Measurements from ENCODE around the gene CACUL1.

The CACUL1 gene

DNA sequence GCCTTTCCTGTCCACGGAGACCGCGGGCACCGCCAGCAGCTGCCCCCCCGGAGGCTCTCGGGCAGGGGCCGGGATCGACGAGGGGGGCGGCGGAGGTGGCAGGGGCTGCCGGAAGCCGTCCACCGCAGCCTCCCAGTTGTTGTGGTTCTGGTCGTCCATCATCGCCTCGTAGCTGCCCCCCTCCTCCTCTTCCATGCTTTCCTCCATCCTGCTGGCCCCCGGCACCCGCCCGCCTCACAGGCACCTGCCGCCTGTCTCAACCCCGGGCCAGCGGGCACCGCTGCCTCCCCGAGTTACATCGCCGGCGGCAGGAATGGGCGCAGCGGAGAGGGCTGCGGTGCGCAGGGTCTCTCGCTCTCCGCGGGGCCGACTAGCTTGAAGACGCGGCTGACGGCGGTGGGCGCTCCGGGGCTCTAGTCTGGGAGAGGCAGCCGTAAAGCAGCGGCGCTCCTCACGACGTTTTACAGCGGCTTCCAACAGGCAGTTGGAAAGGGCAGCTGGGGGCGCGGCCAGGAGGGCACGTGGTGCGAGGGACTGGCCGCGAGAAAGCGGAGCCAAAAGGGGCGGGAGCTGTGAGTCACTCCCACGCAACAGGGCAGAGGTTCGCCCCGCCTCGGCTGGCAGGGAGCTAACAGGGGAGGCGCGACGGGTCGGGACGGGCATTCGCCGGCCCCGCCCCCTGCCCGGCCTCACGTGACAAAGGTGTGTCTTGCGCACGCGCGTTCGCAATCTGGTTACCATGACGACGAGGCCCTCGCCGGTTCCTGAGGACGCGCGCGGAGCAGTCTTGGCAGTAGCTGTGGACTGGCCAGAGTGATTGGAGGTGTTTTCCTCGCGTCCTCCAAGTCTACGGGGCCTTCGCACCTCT is at the start of gene CACUL1:
Gene CACUL1 (minus strand): TSS at position 415 of the 868 bp plus-strand sequence. CDS start 208 bp downstream, at position 207.
- TF ChIP-seq, protein P1, sequence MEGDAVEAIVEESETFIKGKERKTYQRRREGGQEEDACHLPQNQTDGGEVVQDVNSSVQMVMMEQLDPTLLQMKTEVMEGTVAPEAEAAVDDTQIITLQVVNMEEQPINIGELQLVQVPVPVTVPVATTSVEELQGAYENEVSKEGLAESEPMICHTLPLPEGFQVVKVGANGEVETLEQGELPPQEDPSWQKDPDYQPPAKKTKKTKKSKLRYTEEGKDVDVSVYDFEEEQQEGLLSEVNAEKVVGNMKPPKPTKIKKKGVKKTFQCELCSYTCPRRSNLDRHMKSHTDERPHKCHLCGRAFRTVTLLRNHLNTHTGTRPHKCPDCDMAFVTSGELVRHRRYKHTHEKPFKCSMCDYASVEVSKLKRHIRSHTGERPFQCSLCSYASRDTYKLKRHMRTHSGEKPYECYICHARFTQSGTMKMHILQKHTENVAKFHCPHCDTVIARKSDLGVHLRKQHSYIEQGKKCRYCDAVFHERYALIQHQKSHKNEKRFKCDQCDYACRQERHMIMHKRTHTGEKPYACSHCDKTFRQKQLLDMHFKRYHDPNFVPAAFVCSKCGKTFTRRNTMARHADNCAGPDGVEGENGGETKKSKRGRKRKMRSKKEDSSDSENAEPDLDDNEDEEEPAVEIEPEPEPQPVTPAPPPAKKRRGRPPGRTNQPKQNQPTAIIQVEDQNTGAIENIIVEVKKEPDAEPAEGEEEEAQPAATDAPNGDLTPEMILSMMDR (IDR thresholded peaks at IDR 0.05), result no peak

DNA sequence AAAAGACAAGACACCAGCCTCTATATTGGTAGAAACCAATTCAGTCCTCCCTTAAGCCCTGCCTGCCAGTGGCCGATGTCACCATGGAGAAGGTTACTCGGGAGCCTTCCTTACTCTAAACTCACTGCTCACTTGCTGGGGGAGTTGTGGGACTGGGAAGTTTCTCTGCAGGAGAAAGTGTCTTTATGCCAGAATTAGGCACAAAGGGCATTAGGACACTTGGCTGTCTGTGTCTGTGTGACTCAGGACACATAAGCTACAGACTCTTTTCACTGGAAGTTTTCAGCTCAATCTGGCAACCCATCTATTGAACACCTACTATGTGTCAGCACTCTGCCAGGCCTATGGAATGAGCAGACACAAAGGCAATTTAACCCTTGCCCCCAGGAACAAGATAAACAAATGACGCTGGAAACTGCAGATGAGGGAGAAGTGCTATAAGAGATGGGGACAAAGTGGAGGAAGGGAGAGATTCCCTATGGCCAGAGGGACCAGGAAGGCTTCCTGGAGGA is 49.5 kb upstream of the CACUL1 start:
- TF ChIP-seq, protein P1 (IDR thresholded peaks at IDR 0.05), result no peak

DNA sequence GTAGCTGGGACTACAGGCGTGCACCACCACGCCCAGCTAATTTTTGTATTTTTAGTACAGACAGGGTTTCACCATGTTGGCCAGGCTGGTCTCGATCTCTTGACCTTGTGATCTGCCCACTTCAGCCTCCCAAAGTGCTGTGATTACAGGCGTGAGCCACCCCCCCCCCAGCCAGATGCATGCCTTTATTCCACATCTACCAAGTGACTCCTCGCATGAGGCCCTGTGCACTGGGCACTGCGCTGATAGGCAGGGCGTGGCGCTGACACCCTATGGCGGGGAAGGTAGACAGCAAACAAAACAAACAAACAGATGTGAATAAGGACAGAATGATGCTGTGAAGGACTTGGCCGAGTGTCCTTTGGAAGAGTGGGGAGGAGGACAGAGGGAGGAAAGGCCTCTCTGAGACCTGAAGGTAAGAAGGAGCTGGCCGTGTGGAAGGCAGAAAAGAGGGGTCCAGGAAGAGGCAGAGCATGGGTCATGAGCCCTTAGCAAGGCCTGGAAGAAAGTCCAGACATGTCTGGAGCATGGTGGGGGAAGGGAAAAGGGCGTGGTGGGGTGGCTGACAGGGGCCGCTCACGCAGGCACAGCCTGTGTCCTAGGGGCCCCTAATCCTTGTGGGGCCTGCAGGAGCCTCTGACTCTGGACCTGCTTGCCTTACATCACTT is 47.5 kb upstream of the CACUL1 start:
- TF ChIP-seq, protein P1 (IDR thresholded peaks at IDR 0.05), result no peak

DNA sequence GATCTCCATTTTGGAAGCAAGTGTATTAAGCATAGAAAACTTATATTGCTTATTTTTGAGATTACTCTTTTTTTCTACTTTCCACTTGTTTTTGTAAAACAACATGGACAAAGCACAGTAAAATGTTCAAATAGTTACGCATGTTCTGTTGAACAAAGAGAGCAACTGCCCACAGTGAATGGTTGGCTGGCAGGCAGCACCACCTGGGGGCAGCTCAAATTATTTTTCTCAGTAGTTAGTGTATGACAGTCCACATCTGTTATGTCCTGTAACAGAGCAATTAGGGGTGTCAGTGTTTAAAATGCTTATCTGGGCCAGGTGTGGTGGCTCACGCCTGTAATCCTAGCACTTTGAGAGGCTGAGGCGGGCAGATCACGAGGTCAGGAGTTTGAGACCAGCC is 46.1 kb upstream of the CACUL1 start:
- TF ChIP-seq, protein P1 (IDR thresholded peaks at IDR 0.05), result peak; percentile 61

DNA sequence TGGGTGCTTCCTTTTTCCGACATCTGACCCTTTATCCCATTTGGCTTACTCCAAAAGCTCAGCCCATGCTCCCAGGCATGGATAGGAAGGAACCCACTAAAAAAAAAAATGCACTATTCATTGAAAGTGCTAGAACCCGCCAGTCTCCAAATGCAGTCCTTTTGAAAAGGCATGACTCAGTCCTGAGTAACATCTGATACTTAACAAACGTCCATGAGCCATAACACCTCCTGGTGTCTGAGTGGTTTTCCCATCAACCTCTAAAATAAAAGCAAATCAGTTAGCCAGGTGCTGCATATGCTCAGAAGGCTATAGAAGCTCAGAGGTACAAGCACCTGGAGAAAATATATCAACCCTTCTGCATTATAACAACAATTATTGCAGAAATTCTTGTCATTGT is 45.0 kb upstream of the CACUL1 start:
- TF ChIP-seq, protein P1 (IDR thresholded peaks at IDR 0.05), result no peak

DNA sequence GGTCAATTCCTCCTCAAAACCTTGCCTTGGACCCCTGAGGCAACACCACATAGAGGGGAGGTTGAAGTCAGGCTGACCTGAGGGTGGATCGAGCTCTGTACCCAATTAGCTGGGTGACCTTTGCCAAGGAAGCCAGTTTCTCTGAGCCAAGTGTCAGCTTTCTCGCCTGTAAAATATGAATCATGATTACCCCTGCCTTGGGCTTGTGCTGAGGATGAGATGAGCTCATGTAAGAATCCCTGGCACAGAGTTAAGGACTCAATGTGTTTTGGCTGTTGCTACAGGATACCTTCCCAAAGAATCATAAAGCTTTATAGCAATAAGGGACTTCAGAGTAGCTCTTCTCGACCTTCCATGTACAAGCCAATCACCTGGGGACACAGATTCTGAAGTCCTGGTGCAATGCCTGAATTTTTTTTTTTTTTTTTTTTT is 43.5 kb upstream of the CACUL1 start:
- TF ChIP-seq, protein P1 (IDR thresholded peaks at IDR 0.05), result no peak

DNA sequence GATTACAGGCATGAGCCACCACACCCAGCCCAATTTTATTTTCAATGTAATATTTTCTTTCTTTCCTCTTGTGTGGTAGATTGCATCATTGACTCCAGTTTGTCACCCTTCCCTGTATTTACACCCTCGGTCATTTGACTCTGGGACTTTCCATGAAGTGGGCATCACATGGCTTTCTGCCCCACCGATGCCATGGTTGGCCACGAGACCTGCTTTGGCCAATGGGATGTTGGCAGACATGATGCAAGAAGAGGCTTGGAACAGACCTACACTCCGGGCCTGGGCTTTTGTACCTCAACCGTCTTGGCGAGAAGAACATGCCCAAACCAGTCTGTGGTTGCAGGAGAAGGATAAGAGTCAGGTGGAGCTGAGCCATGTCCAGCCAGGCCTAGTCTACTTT is 38.8 kb upstream of the CACUL1 start:
- TF ChIP-seq, protein P1 (IDR thresholded peaks at IDR 0.05), result no peak
